Ishikawa (cell line): Measurements from ENCODE around the gene PEDS1.
A peak's percentile ranks its signal among the peaks of the same experiment; 100 is the strongest.

Experiments
- CREB1 ChIP-seq: IDR thresholded peaks from 2 replicates; pipeline ENCODE4 v1.6.1; 2012; ENCODE audit warnings: low read depth
- EP300 ChIP-seq: IDR thresholded peaks from 2 replicates; pipeline ENCODE4 v1.6.1; 2012; ENCODE audit warnings: borderline replicate concordance

DNA sequence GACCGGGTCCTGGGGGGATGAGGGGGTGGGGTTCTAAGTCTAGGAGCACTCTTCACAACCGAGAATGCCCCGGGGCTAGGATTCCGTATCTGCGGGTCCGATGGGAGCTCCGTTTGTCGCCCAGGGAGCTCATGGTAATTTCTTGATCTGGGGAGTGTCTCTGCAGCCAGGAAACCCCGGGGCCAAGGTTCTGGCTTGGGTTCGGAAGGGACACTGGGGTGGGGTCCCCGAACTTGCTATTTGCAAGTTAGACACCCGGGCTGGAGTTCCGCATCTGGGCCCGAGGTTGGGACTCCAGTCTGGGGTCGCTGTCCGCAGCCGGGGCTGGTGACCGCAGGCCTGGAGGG lies 397 bp downstream of the PEDS1 start:
- TF ChIP-seq EP300 = no peak; the same call in 1 of the 2 replicates
- TF ChIP-seq CREB1 = 0 out of 2 replicates have a peak, but pooled peaks have one; percentile 12
